GM10266 (cell line): ENCODE results near the gene SUPV3L1.
A peak's percentile ranks its signal among the peaks of the same experiment; 100 is the strongest.

Source experiments
- DNase-seq: peaks from one replicate; pipeline ENCODE4 v3.0.0; 2012; ENCODE audit errors: extremely low spot score
- CTCF ChIP-seq: IDR thresholded peaks from 2 replicates; pipeline ENCODE4 v1.5.1; 2012; ENCODE audit warnings: mild to moderate bottlenecking, low read depth; ENCODE audit not compliant: control insufficient read depth, insufficient read depth; ENCODE audit errors: missing control alignments

SUPV3L1 gene

DNA sequence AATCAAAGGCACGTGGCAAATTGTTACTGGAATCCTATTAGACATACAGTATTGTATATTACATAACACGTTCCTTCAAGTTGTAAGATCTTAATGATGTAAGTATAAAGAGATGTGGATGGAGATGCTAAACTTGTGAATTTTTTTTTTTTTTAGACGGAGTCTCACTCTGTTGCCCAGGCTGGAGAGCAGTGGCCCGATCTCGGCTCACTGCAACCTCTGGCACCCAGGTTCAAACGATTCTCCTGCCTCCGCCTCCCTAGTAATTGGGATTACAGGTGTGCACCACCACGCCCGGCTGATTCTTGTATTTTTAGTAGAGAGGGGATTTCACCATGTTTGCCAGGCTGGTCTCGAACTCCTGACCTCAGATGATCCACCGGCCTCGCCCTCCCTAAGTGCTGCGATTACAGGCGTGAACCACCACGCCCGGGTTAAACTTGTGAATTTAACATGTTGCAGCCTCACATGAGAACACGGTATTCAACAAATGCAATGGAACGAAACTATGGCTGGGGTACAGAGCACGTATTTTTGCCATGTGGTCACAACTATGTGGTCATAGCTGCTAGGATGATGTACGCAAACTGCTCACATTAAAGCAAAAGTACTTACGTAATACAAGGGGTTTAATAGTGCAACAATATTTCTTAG, 818 bp upstream of the SUPV3L1 start:
- TF ChIP-seq CTCF, result no peak
- no peak for DNase-seq

DNA sequence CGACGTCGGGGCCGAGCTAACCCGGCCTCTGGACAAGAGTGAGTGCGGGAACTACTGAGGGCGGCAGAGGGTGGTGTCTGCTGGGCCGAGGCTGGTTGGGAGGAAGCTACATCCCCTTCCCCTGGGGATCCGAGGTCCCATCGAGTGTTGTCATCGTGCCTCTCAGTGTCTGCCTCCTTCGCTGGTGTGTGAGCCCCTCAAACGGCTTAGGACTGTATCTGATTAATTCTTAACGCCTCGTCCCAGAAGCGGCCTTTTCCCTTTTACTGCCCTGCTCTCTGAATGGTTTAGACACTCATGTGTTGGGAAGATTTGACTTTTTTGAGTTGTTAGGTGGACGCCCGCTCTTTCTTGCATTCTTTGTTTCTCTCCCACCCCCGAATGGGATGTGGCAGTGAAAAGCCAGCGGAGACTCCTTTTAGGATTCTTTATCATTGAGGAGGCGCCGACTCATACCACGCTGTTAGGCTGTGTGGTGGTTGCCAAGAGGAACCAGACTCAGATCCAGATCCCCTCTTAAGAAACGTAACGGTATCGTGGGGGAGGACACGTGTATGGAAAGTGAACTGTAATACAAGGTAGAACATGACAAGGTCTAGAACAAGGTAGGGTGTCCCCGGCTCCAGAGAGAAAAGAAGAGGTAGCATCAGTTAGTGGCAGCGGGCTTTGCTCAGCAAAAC, 631 bp downstream of the SUPV3L1 start:
- DNase-seq, result no peak
- TF ChIP-seq CTCF, result no peak

GRCh38 chr10:69181433-69181832, 1.4 kb downstream of the SUPV3L1 start:
- TF ChIP-seq CTCF, result no peak
- DNase-seq, result no peak

DNA sequence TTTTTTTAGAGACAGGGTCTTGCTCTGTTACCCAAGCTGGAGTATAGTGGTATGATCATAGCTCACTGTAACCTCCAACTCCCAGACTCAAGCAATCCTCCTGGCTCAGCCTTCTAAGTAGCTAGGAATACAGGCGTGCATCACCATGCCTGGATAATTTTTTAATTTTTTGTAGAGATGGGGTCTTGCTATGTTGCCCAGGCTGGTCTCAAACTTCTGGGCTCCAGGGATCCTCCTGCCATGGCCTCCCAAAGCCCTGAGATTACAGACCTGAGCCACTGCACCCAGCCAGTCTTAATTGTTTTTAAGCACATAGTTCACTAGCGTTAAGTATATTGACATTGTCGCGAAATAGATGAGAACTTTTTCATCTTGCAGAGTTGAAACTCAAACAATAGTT, 2.0 kb downstream of the SUPV3L1 start:
- no peak for TF ChIP-seq CTCF
- DNase-seq, result no peak

DNA sequence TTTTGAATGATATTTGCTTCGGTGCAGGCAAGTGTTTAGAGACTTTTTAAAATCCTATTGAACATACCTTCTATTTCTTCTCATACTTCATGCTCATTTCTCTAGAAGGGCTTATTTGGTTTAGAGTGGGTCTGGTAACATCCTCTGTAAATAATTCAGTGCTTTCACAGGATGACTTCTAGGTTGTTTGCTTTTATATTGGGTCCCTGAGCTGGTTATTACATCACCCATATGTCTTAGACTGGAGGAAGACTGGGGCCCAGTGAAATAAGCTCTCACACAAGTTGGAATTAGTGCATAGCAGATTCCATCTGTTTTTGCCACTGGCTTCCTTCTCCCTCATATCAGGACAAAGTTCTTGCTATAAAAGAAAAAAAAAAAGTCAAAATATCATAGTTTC, 6.5 kb downstream of the SUPV3L1 start:
- no peak for TF ChIP-seq CTCF
- DNase-seq, result no peak

DNA sequence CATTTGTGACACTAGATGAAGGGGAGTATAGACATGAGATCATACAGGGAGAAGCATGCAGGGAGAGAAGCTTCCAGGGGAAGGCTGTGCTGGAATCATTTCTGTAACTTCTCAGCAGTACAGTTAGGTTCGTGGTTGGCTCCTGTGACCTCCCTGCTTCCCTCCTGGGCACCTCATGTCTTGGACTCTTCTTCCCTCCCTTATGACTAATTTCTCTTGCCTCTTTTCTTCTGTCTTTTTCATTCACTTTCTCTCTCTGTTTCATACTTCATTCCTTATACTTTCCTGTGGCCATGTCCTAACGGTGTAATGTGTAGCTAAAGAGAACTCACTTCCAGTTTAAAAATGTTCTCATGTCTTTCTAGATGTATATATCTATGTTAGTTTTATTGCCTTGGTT, 21.0 kb downstream of the SUPV3L1 start:
- no peak for TF ChIP-seq CTCF
- no peak for DNase-seq

- TF ChIP-seq CTCF, result no peak
- DNase-seq, result peak; percentile 31
These were observed 22.3 kb downstream of the SUPV3L1 start for GRCh38 chr10:69202332-69202731.
